Right atrium auricular region (tissue), 2 donors: ENCODE measurements around the gene ALDH4A1. TPM values are rescaled to one million over a fixed set of nuclear protein-coding genes. Genes with fewer than 3 reads are reported as not detected.

Experiments
- DNase-seq: peaks from one replicate; pipeline ENCODE4 v3.0.0-alpha.2; 2019; ENCODE audit warnings: low spot score
- H3K27ac ChIP-seq, 2 donors: fragments of 200-600 bp; sonication (generic); 1 replicate in 1 of 2; 2 replicates in 1 of 2; pipeline ENCODE4 v1.5.1; 2016 to 2019
- H3K27me3 ChIP-seq, 2 donors: fragments of 200-600 bp; sonication (generic); one replicate each; pipeline versions ENCODE4 v1.5.1 to v1.6.0; 2017 to 2019
- H3K36me3 ChIP-seq: fragments of 200-600 bp; sonication (generic); one replicate; pipeline ENCODE4 v1.5.1; 2016
- H3K4me1 ChIP-seq, 2 donors: fragments of 200-600 bp; sonication (generic); one replicate each; pipeline versions ENCODE4 v1.5.1 to v1.6.0; 2017 to 2019
- H3K4me3 ChIP-seq, 2 donors: fragments of 200-600 bp; sonication (generic); 1 replicate in 1 of 2; 2 replicates in 1 of 2; pipeline ENCODE4 v1.5.1; 2017 to 2019; ENCODE audit warnings: mild to moderate bottlenecking in 1 of 2, moderate library complexity in 1 of 2
- H3K9me3 ChIP-seq, 2 donors: fragments of 200-600 bp; sonication (generic); one replicate each; pipeline ENCODE4 v1.5.1; 2019
- total RNA-seq, 2 donors: library from RNA; depleted of rRNA; stranded (reverse); fragments of >200 nt; gene quantifications; one replicate each; pipeline ENCODE4 v1.1.0, GENCODE V29; 2016
- TF ChIP-seq, protein P1 (sequence below), 2 donors: fragments of 200-600 bp; sonication (generic); IDR thresholded peaks; one replicate each; pipeline ENCODE4 v1.5.1; 2019; ENCODE audit warnings: antibody characterized with exemption in 2 of 2

The ALDH4A1 gene
- total RNA-seq: 10 to 100 TPM; 22.6 to 27.3 TPM

- Histone ChIP-seq H3K27me3 (no peaks in the 10 kb centered on the region), H3K36me3 (peaks cover under 1% of the 10 kb centered on the region), H3K9me3 (no peaks in the 10 kb centered on the region), H3K4me1 (peaks cover 0 to 31% of the 10 kb centered on the region in 2 donors), H3K4me3 (peak within 1 kb of the TSS; percentile 80 to 83), H3K27ac (peak within 1 kb of the TSS; percentile 88 to 93)
- TF ChIP-seq, protein P1, sequence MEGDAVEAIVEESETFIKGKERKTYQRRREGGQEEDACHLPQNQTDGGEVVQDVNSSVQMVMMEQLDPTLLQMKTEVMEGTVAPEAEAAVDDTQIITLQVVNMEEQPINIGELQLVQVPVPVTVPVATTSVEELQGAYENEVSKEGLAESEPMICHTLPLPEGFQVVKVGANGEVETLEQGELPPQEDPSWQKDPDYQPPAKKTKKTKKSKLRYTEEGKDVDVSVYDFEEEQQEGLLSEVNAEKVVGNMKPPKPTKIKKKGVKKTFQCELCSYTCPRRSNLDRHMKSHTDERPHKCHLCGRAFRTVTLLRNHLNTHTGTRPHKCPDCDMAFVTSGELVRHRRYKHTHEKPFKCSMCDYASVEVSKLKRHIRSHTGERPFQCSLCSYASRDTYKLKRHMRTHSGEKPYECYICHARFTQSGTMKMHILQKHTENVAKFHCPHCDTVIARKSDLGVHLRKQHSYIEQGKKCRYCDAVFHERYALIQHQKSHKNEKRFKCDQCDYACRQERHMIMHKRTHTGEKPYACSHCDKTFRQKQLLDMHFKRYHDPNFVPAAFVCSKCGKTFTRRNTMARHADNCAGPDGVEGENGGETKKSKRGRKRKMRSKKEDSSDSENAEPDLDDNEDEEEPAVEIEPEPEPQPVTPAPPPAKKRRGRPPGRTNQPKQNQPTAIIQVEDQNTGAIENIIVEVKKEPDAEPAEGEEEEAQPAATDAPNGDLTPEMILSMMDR (IDR thresholded peaks at IDR 0.05): no peak
- DNase-seq: peak; percentile 100
These were observed at the start of gene ALDH4A1 for GRCh38 chr1:18902523-18903290. Gene ALDH4A1 (minus strand): TSS chr1:18902555. CDS start chr1:18902523, 32 bp downstream.

GRCh38 chr1:18951818-18952391 lies 49.5 kb upstream of the ALDH4A1 start:
- H3K4me3 ChIP-seq: no peak overlapping the region
- no peaks in the 10 kb centered on the region for H3K27me3 ChIP-seq
- no peaks in the 10 kb centered on the region for H3K36me3 ChIP-seq
- peaks cover 0 to 75% of the 10 kb centered on the region in 2 donors for H3K4me1 ChIP-seq
- DNase-seq: no peak
- TF ChIP-seq, protein P1 (IDR thresholded peaks at IDR 0.05): no peak
- H3K9me3 ChIP-seq: no peaks in the 10 kb centered on the region
- H3K27ac ChIP-seq: peak overlapping the region; percentile 87 to 88

DNA sequence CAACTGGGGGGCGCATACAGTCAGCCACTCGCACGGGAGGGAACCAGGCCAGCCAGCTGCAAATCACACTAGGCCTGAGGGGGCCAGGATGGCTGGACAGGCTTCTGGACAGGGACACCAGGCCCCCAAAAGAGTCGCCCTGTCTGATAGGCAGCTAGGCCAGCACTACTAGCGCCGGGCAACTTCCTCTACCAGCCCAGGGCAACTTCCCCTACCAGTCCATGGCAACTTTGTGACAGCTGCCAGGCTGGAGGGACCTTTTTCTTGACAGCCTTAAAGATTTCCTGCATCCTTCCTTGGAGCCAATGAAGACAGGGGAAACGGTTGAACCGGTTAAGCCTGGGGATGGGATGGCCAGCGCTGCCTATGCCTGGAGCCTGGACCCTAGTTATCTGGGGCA lies 49.1 kb upstream of the ALDH4A1 start:
- no peak for DNase-seq
- no peak overlapping the region for H3K4me3 ChIP-seq
- TF ChIP-seq, protein P1 (IDR thresholded peaks at IDR 0.05): no peak
- no peaks in the 10 kb centered on the region for H3K36me3 ChIP-seq
- H3K27me3 ChIP-seq: no peaks in the 10 kb centered on the region
- H3K9me3 ChIP-seq: no peaks in the 10 kb centered on the region
- peaks cover 0 to 77% of the 10 kb centered on the region in 2 donors for H3K4me1 ChIP-seq
- H3K27ac ChIP-seq: peak overlapping the region; percentile 87 to 88

- TF ChIP-seq, protein P1 (IDR thresholded peaks at IDR 0.05): no peak
- peak; percentile 76 for DNase-seq
- H3K27me3 ChIP-seq: no peaks in the 10 kb centered on the region
- H3K4me1 ChIP-seq: peaks cover 0 to 81% of the 10 kb centered on the region in 2 donors
- no peaks in the 10 kb centered on the region for H3K9me3 ChIP-seq
- H3K4me3 ChIP-seq: peak overlapping the region; percentile 20 to 42
- H3K27ac ChIP-seq: peak overlapping the region; percentile 87 to 88
- H3K36me3 ChIP-seq: no peaks in the 10 kb centered on the region
These were observed 48.2 kb upstream of the ALDH4A1 start for GRCh38 chr1:18950401-18951026.

GRCh38 chr1:18949686-18950400 lies 47.5 kb upstream of the ALDH4A1 start:
- peak overlapping the region; percentile 20 to 42 for H3K4me3 ChIP-seq
- no peaks in the 10 kb centered on the region for H3K27me3 ChIP-seq
- H3K9me3 ChIP-seq: no peaks in the 10 kb centered on the region
- H3K27ac ChIP-seq: peak overlapping the region; percentile 87 to 88
- H3K36me3 ChIP-seq: no peaks in the 10 kb centered on the region
- no peak for DNase-seq
- peaks cover 0 to 81% of the 10 kb centered on the region in 2 donors for H3K4me1 ChIP-seq
- TF ChIP-seq, protein P1 (IDR thresholded peaks at IDR 0.05): peak in 1 of 2 donors; percentile 23
